ENCODE data around the gene TRAPPC6A.

Gene TRAPPC6A

DNA sequence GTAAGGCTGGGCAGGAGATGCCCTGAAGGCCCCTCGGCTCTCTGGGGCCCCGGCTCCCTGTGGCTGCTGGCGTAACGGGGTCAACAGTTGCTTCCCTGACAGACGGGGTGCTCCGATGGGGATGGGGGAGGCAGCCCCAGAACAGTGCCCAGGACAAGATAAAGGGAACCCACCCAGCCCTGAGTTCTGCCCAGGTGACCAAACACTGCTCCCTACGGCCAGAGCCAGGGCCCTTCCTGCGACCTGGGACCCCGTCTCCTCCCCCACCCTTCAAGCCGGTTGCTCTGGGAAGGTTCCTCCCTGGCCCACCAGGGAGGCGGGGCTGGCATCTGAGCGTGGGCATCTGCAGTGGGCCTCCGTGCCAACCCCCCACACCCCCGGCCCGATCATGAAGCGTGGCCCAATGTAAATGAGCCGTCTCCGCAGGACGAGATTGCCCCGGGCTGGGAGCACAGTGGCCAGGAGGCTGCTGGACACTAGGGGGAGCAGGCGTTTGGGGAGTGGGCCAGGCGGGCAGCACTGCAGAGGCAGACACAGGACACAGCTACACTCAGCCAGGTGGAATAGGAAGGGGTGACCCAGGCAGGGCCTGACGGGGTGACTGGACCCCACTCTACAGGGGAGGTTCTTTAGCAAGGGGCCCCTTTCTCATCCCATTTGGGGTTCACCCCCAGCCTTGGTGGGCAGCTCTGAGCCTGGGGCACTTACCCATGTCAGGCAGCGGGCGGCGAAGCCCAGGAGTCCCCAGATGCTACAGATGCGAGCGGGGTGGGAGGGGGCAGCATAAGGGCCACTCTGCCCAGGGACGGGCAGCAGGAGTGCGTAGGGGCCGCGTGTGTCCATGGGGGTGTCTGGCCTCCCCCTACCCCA lies 16.1 kb downstream of the TRAPPC6A start:
- peak in 1 of 2 experiments; percentile 19 for DNase-seq

GRCh38 chr19:45160870-45161737 lies 16.9 kb downstream of the TRAPPC6A start, which contains the start of gene NKPD1:
NKPD1 (minus strand) TSS chr19:45160982; CDS start chr19:45160150, 832 bp downstream.
- no peak for DNase-seq

- DNase-seq = no peak
These were observed 18.1 kb downstream of the TRAPPC6A start for GRCh38 chr19:45159971-45160324.

DNA sequence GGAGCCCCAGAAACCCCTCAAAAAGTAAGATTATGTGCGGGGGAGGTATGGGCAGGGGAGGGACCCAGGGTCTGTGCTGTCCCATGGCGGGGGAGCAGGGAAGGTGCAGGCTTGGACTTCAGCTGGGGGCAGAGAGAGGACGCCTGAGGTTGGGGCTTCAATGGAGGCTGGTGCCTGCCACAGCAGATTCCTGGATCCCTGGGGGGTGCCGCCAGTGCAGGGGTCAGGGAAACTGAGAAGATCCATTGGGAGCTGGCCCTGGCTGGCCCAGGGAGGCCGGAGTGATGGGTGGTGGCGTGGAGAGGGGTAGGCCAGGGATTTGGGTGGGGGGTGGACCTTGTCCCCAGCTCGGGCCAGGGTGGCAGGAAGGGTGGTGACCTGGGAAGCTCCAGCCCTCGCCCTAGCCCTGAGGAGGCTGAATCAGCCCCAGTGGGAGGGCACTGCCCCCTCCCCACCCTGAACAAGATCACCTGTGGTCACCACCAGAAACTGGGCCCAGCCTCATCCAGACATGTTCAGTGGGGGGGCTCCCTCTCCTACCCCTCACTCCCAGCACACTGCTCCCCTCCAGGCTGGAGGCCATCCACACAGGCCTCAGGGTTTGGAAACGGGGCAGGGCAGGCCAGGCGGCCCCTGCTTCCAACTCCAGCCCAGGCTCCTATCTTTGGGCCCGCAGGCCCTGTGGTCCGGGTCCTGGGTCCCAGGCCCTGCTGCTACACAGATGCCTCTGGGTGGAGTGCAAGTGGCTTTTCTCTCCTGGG lies 18.6 kb downstream of the TRAPPC6A start:
- DNase-seq = no peak

DNA sequence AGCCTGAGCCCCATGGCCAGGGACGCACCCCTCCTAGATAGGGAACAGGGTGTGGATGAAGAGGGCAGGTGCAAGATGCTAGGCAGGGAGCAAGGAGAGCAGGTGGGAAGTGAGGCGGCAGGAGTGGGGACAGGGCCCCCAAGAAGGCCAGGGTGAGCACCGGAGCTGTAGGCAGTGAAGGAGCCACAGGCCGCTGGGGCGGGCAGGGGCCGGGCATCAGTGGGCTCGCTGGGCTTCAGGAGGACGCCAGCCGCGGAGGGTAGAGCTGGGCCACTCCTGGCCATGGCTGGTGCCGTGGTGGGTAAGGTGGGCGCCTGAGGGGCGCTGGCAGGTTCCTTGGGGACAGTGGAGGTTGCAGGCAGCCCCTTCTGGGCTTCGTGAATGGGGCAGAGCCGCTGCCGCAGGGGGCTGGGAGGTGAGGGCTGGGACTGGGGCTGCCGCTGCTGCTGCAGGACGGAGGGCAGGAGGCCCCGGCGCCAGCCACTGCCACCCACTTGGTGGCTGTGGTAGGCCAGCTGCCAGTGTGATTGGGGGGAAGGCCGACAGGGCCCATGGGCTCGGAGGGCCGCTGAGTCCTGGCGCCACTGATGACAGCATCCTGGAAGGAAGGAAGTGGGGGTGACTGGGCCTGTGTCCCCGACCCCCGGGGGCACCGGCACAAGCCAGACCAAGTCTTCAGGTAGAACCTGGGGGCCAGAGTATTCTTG lies 19.4 kb downstream of the TRAPPC6A start:
- no peak for DNase-seq

DNA sequence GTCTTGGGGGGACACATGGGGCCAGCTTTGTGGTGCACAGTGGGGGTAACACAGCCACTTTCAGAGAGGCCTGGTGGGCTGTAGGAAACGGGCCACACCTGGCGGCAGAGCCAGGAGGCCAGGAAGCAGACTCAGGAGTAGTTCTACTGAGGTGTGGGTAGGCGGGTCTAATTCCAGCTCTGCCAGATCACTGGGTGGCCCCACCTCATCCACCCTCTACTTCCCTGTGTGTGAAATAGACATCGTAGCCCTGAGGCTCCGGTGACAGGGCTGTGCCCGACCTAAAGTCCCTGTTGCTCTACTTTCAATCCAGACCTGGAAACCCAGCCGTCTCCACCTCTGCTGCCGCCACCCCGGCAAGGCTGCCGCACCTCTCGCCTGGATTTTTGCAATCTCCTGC lies 21.3 kb downstream of the TRAPPC6A start:
- DNase-seq = no peak

GRCh38 chr19:45156011-45156630 lies 21.9 kb downstream of the TRAPPC6A start:
- no peak for DNase-seq

- no peak for DNase-seq
These were observed 23.8 kb downstream of the TRAPPC6A start for GRCh38 chr19:45154064-45154827.

DNA sequence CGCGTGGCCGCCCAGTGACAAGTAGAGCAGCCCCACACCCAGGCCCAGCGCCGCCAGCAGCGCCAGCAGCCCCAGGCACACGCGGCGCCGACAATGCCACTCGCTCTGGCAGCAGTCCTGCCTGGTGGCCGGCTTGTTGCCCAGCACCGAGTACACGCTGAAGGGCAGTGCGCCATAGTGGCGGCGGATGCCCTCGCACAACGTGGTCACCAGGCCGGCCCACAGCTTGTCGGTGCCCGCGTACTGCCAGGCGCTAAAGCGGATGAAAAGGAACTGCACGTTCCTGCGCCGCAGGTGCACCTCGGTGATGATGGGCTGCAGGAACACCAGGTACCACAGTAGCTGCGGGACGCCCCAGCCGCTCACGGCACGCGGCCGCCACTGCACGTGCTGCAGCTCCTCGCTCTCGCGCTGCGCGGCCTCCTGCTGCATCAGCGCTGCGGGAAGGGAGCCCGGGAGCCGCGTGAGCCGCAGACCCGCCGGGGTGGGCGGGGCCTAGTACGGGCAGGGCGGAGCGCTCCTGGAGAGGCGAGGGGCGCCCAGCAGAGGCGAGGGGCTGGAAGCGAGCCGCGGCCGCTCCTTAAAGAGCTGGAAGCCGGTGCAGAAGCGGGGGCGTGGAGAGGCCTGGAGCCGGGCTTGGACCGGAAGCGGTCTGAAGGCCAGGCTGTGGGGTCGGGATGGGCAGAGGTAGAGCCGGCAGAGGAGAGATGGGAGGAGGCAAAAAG lies 24.5 kb downstream of the TRAPPC6A start:
- no peak for DNase-seq

DNA sequence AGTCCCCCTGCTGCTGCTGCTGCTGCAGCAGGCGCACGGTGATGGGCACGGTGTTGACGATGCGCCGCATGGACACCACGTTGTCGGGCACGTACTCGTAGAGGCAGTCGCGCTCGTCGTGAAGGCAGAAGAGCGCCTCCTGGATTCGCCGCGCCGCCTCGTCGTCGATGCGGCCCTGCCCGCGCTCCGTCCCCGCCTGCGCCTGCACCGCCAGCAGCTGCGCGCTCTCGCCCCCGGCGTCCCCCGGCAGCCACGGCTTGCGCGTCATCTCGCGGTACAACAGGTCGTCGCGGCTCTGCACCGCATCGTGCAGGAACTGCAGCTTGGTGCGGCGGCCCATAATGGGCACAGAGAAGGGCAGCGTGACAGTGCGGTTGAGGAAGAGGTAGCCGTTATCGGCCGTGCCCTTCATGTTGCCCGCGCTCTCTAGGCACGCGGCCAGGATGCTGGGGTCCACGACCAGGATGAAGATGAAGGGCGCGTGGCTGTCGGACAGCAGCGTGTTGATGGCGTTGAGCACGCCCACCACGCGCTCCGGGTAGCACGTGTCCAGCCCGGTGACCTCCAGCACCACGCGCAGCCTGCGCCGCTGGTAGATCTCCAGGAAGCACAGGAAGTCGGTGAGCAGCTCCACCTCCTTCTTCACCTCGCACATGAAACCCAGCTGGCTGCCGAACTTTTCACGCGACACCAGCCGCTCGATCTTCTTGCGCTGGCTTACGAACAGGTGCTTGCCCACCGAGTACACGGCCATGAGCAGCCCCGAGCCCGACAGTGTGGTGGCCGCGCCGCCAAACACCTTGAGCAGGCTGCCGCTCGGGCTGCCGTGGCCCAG lies 25.3 kb downstream of the TRAPPC6A start:
- DNase-seq = no peak

DNA sequence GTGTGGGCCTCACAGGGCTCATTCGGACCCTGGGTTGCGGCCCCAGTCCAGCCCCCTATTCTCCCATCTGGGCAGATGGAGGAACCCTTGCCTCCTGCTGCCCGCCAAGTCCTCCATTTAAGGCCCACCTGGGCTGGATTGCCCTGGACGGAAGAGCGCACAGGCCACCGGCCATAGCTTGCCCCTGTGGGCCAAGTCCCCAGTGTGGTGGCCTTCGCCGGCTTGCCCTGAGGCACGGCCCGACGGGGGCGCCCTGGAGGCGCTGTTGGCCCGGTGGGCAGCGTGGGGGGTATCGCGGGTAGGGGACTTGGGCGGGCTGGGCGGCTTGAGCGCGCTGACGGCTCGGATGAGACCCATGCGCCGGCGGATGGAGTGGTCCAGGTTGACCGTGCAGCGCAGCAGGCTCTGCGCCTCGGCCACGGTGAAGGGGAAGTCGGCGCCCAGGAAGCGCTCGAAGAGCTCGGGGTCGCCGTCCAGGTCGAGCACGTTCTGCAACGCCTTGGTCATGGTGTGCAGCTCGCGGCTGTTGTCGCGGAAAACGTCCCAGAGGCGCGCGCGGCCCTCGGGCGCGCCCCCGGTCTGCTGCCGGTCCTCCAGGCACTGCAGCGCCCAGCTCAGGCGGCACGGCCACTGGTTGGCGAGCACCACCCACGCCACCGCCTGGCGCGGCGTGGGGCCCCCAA lies 26.1 kb downstream of the TRAPPC6A start:
- no peak for DNase-seq

DNA sequence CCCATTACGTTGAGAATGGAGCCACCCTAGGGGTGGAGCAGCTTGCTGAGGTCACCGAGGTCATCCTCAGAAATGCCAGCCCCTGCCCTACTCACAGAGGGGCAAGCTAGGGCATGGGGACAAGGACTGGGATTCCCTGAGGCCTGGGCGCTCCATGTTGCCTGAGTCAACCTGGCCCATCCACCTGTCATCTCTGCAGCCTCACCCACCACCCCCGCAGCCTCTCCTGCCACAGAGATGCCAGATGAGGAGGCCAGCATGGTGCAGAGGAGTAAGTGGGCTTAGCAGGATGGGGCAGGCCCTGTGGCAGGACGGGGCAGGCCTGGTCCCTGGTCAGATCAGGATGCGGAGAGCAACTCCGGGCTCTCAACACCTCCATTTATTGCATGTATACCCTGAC lies 26.7 kb downstream of the TRAPPC6A start:
- no peak for DNase-seq

DNA sequence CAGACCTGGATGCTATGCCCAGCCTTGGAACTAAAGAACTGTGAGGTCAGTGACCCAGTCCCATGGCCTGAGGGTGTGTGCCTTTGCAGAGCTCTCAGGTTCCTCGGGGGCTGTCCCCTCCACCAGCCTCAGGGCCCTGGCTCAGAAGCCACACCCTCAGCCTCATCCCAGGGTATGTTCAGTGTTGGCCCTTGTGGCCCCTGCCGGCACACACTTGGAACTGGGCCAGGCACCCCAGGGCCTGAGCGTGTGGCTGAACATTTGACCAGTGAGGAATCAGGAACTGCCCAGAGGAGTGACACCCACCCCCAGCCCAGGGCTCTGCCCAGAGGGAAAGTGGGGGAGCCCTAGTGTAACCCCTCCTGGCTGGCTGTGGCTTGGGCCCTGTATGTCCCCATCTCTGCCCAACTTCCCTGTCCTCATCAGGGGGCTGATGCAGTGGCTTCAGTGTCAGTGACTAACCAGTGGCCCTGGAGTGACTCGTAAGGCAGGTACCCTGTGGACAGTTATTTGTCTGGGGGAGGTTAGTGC lies 27.2 kb downstream of the TRAPPC6A start:
- no peak for DNase-seq

DNA sequence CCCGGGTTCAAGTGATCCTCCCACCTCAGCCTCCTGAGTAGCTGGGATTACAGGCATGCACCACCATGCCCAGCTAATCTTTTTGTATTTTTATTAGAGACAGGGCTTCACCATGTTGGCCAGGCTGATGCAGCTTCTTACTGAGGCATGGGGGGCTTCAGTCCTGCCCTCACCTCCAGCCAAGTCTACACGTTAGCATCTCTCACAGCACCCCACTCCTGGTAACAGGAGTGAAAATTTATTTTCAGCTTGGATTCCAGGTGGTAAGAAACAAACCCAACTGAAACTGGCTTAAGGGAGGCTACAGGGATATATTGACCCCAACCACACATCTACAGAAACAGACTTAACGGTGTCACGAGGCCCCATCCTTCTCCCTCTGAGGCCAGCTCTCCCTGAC lies 27.9 kb downstream of the TRAPPC6A start:
- no peak for DNase-seq

- DNase-seq = no peak
These were observed 28.9 kb downstream of the TRAPPC6A start for GRCh38 chr19:45149129-45149528.

GRCh38 chr19:45147835-45148676 lies 30.0 kb downstream of the TRAPPC6A start:
- no peak for DNase-seq

DNA sequence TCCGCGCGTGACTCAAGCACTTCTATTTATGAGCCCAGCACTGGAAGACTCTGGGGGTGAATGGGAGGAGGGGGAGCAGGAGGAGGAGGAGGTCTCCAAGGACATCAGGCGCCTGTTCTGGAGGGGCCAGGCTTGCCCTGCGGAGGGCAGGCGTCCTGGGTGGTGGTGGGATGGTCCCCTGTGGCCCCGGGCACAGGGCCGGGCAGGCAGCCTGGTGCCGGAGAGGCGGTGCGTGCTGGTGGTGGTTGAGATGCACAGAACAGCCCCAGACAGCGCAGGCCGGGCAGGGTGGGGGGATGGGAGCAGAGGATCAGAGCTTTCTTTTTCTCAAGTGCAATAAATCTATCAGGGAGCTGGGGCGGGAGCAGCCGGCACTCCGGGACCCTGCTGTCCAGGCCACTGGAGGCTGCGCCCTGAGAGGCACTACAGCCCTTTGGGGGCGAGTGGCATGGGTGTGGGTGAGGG lies 31.3 kb downstream of the TRAPPC6A start:
- DNase-seq = no peak

DNA sequence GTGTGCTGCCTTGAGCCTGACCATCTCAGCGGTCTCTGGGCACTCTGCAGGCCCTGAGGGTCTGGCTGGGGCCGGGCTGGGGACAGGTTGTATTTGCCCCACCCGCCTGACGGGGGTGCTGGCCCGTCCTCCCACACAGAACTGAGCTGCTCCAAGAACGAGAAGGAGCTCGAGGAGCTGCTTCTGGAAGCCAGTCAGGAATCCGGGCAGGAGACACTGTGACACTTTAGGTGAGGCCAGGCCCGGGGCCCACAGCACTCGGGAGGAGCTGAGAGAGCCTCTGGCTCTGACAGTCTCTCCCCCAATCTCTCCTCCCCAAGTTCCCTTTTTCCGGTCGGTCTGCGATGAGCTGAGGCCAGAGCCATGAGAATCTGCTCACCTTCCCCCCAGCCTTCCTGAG lies 31.8 kb downstream of the TRAPPC6A start:
- DNase-seq = no peak

Measured in NCI-H446 (cell line).